Keratinocyte (primary cell): ENCODE data around the gene CCDC141. TPM values are rescaled to one million over a fixed set of nuclear protein-coding genes. Genes with fewer than 3 reads are reported as not detected.

Source experiments
- DNase-seq: peaks from one replicate; pipeline ENCODE4 v3.0.0-alpha.2; 2011; ENCODE audit warnings: low read depth, missing footprints, low spot score
- FAIRE-seq: peaks from 2 replicates; lab custom pipeline; 2011; peaks lifted over from hg19 to GRCh38; lab: Jason Lieb, UNC
- H2AFZ ChIP-seq: 2 replicates; pipeline ENCODE4 v1.6.0; 2012; ENCODE audit warnings: low read length, control low read depth, inconsistent platforms; ENCODE audit not compliant: control insufficient read depth
- H3K27ac ChIP-seq: 2 replicates; pipeline ENCODE4 v1.5.1; 2011; ENCODE audit warnings: low read length; ENCODE audit not compliant: control insufficient read depth, insufficient read depth
- H3K27me3 ChIP-seq: 3 replicates; pipeline ENCODE4 v1.6.0; 2011; ENCODE audit warnings: low read length; ENCODE audit not compliant: control insufficient read depth, insufficient read depth; ENCODE audit errors: extremely low read depth
- H3K36me3 ChIP-seq, 2 experiments: 2 replicates in 1 of 2; 3 replicates in 1 of 2; pipeline ENCODE4 v1.5.1; 2011; ENCODE audit warnings: low read length in 2 of 2, mild to moderate bottlenecking in 1 of 2; ENCODE audit not compliant: control insufficient read depth in 2 of 2, insufficient read depth in 2 of 2; ENCODE audit errors: extremely low read depth in 1 of 2
- H3K4me1 ChIP-seq: 3 replicates; pipeline ENCODE4 v1.5.1; 2011; ENCODE audit warnings: low read length; ENCODE audit not compliant: control insufficient read depth, insufficient read depth; ENCODE audit errors: extremely low read depth
- H3K4me2 ChIP-seq: 3 replicates; pipeline ENCODE4 v1.6.0; 2011; ENCODE audit warnings: low read depth, low read length; ENCODE audit not compliant: control insufficient read depth, insufficient read depth; ENCODE audit errors: extremely low read depth
- H3K4me3 ChIP-seq, 3 experiments: fragments of 200-600 bp in 1 of 3; sonication (generic) in 1 of 3; 2 replicates in 2 of 3; 3 replicates in 1 of 3; pipeline ENCODE4 v1.5.1; 2011 to 2016; ENCODE audit warnings: low read length in 3 of 3, mild to moderate bottlenecking in 3 of 3, control low read depth in 2 of 3, inconsistent platforms in 1 of 3, low read depth in 1 of 3, mixed read lengths in 1 of 3, mixed run types in 1 of 3, moderate library complexity in 1 of 3; ENCODE audit not compliant: control insufficient read depth in 2 of 3, insufficient read depth in 2 of 3; ENCODE audit errors: extremely low read depth in 1 of 3
- H3K79me2 ChIP-seq: 2 replicates; pipeline ENCODE4 v1.6.0; 2012; ENCODE audit warnings: low read length; ENCODE audit not compliant: control insufficient read depth, insufficient read depth
- H3K9ac ChIP-seq: 3 replicates; pipeline ENCODE4 v1.6.0; 2011; ENCODE audit warnings: low read length; ENCODE audit not compliant: control insufficient read depth, insufficient read depth; ENCODE audit errors: extremely low read depth
- H3K9me1 ChIP-seq: 3 replicates; pipeline ENCODE4 v1.6.0; 2011; ENCODE audit warnings: low read length; ENCODE audit not compliant: control insufficient read depth, insufficient read depth; ENCODE audit errors: extremely low read depth
- H3K9me3 ChIP-seq: 2 replicates; pipeline ENCODE4 v1.5.1; 2012; ENCODE audit warnings: low read depth, low read length; ENCODE audit not compliant: control insufficient read depth
- H4K20me1 ChIP-seq: 3 replicates; pipeline ENCODE4 v1.6.0; 2011; ENCODE audit warnings: low read length; ENCODE audit not compliant: control insufficient read depth, insufficient read depth; ENCODE audit errors: extremely low read depth
- CTCF ChIP-seq, 3 experiments: IDR thresholded peaks in 1 of 3; conservative IDR thresholded peaks in 1 of 3; optimal IDR thresholded peaks in 1 of 3; 2 replicates in 2 of 3; 3 replicates in 1 of 3; pipeline versions ENCODE3 to v1.5.1; 2011; ENCODE audit warnings: low read length in 3 of 3, mild to moderate bottlenecking in 3 of 3, moderate library complexity in 2 of 3, control low read depth in 1 of 3, inconsistent platforms in 1 of 3; ENCODE audit not compliant: insufficient read depth in 2 of 3; ENCODE audit errors: extremely low read depth in 1 of 3
- EZH2 ChIP-seq: IDR thresholded peaks from one replicate; pipeline ENCODE4 v1.6.1; 2012; ENCODE audit warnings: inconsistent platforms, mild to moderate bottlenecking, low read length, moderate library complexity
- dilution Hi-C: fragments of 300-500 bp; cut with MboI; formaldehyde crosslinking; loops from one replicate; pipeline ENCODE4 v1.7.0; 2020; ENCODE audit warnings: low sequenced_read_pairs; ENCODE audit not compliant: extremely low pct_ligation_motif_present
- polyA plus RNA-seq, 5 experiments: library from polyadenylated mRNA; depleted of rRNA in 3 of 5; stranded (reverse) in 3 of 5; stranded (forward) in 1 of 5; unstranded in 1 of 5; fragments of >200 nt; gene quantifications; 1 replicate in 1 of 5; 2 replicates in 3 of 5; 3 replicates in 1 of 5; pipeline versions ENCODE4 v1.2.1 to v1.2.3, GENCODE V29; 2011 to 2012; ENCODE audit warnings: missing spikeins in 2 of 5, low read depth in 1 of 5, low replicate concordance in 1 of 5

Gene CCDC141
- polyA plus RNA-seq, 1 donor (not counting 4 experiments of a cell fraction or from before 2014, with no cell fraction given): not detected

GRCh38 chr2:178863130-178863855, 186.6 kb downstream of the CCDC141 start:
- H3K9me1 ChIP-seq: no peaks in the 10 kb centered on the region
- no peak overlapping the region for H3K4me3 ChIP-seq
- no peaks in the 10 kb centered on the region for H3K79me2 ChIP-seq
- H3K4me2 ChIP-seq: peak overlapping the region; percentile 29
- no peak for DNase-seq
- H3K27me3 ChIP-seq: no peaks in the 10 kb centered on the region
- no peak overlapping the region for H3K27ac ChIP-seq
- TF ChIP-seq CTCF (optimal IDR thresholded peaks at IDR 0.05 in 1 of 3, IDR thresholded peaks at IDR 0.05 in 1 of 3, conservative IDR thresholded peaks at IDR 0.05 in 1 of 3; ENCODE audit: extremely low read depth in 1 of 3, insufficient read depth in 2 of 3, low read length in 3 of 3) (no peak), EZH2 (no peak)
- H3K36me3 ChIP-seq: no peaks in the 10 kb centered on the region
- dilution Hi-C loops: no loop called here
- H3K9me3 ChIP-seq: no peaks in the 10 kb centered on the region
- peak; percentile 9 for FAIRE-seq
- peak overlapping the region; percentile 72 for H2AFZ ChIP-seq
- no peaks in the 10 kb centered on the region for H4K20me1 ChIP-seq
- H3K9ac ChIP-seq: no peak overlapping the region
- H3K4me1 ChIP-seq: peaks cover 8% of the 10 kb centered on the region

GRCh38 chr2:178860551-178860950, 189.4 kb downstream of the CCDC141 start:
- no peak overlapping the region for H3K9ac ChIP-seq
- no peaks in the 10 kb centered on the region for H3K9me1 ChIP-seq
- FAIRE-seq (no peak), DNase-seq (no peak)
- H3K27ac ChIP-seq: no peak overlapping the region
- no peaks in the 10 kb centered on the region for H3K36me3 ChIP-seq
- TF ChIP-seq EZH2 (no peak), CTCF (optimal IDR thresholded peaks at IDR 0.05 in 1 of 3, IDR thresholded peaks at IDR 0.05 in 1 of 3, conservative IDR thresholded peaks at IDR 0.05 in 1 of 3; ENCODE audit: extremely low read depth in 1 of 3, insufficient read depth in 2 of 3, low read length in 3 of 3) (peak in 2 of 3 experiments; percentile 27 to 39)
- peaks cover 8% of the 10 kb centered on the region for H3K4me1 ChIP-seq
- no peak overlapping the region for H3K4me3 ChIP-seq
- no peaks in the 10 kb centered on the region for H3K9me3 ChIP-seq
- no peaks in the 10 kb centered on the region for H3K27me3 ChIP-seq
- dilution Hi-C loops: no loop called here
- no peak overlapping the region for H3K4me2 ChIP-seq
- no peaks in the 10 kb centered on the region for H3K79me2 ChIP-seq
- no peaks in the 10 kb centered on the region for H4K20me1 ChIP-seq
- no peak overlapping the region for H2AFZ ChIP-seq
